ENCODE measurements around the gene BHLHE23. TPM values are rescaled to one million over a fixed set of nuclear protein-coding genes. Genes with fewer than 3 reads are reported as not detected.
"Not testable (repeated sequence)": the region's sequence is repeated elsewhere in the genome, so short reads cannot be mapped to it uniquely, and the experiment has no call there.

BHLHE23 gene
- total RNA-seq, 1 donor from 2014 or later: not detected

DNA sequence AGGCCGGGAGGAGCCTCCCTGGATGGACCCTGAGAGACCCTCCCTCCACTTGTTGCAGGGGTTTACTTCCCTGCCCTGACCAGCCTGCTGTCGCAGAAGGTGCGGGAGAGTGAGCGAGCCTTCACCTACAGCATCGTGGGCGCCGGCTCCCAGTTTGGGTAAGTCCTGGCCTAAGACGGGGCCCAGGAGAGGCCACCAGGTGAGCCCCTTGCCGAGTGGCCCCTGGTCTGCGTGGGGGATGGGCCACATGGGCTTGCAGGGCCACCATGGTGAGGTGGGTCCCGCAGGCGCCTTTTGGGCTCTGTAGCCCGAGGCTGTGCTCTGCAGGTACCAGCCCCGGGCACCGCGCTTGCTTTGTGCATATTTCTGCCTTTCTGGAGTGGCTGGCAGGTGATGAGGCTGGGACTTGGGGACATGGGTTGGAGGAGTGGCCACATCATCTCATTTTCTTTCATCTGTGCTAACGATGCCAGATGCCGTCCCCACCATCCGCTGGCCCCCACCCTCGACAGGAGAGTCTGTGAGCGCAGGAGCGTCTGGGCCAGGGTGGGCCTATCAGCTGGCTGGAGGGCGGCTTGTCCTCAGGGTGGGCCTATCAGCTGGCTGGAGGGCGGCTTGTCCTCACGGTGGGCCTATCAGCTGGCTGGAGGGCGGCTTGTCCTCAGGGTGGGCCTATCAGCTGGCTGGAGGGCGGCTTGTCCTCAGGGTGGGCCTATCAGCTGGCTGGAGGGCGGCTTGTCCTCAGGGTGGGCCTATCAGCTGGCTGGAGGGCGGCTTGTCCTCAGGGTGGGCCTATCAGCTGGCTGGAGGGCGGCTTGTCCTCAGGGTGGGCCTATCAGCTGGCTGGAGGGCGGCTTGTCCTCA, 46.1 kb downstream of the BHLHE23 start:
- H3K27ac Mint-ChIP-seq; H3K27me3 Mint-ChIP-seq; H3K4me1 Mint-ChIP-seq; DNase-seq; H3K4me3 Mint-ChIP-seq; H3K36me3 Mint-ChIP-seq (ENCODE audit: low read depth); intact Hi-C loops (cut with micrococcal nuclease); H3K9me3 Mint-ChIP-seq: not testable (repeated sequence)

DNA sequence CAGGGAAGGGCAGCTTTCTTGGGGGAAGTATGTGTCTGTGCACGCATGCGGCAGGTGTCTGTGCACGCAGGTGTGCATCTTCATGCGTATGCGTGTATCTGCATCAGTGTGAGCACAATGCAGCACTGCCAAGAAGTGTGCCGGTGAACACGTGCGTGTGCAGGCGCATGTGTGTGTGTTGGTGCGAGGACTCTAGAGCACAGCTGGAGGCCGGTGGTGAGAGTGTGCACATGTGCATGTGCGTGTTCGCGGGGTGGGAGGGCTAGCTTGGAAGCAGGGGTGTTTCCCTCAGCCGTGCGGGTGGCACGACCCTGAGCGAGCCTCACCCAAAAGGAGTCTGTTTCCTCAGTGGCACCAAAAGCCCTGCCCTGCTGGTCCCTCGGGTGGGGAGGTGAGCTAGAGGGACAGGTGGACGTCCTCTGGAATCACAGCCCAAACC, 46.7 kb downstream of the BHLHE23 start:
- intact Hi-C loops (cut with micrococcal nuclease): no loop called here
- H3K4me3 Mint-ChIP-seq: no peak overlapping the region

DNA sequence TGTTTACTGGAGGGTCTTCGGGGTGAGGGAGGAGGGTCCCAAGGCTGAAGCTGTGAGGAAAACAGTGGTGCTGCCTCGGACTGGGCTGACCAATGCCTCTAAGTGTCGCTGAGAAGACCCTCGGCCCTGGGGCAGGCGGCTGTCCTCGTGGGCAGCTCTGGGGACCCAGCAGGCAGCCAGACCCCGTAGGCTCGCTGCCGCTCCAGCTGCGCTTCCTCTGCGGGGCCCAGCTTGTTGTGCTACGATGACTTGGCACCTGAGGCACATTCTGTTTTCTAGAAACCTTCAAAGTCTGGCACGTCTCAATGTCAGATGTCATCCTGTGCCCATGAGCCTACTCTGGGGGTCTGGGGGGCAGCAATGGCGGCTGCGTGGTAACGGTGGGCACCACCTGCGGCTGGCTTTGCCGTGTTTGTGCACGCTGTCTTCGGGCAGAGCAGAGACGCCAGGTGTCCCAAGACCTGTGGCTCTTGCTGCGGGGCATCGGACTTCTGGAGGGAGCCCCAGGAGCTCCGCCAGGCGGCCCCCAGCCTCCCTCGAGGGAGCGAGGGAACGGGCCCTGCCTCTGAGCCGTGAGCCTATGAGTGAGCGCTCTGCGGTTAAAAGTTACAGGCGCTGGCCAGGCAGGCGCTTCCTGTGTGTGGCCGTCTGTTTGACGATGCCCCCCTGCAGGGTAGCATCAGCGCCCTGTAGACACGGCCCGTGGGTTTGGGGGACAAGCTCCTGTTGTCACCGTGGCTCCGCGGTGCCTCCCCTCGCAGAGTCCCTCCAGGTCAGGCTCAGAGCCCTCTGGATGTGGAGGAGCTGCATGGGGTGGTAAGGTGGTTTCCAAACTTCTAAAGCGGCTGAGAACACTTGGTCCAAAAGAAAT, 47.4 kb downstream of the BHLHE23 start:
- no peaks in the 10 kb centered on the region for H3K27me3 Mint-ChIP-seq
- H3K9me3 Mint-ChIP-seq: no peaks in the 10 kb centered on the region
- DNase-seq: no peak
- H3K4me1 Mint-ChIP-seq: peaks cover 3% of the 10 kb centered on the region
- no peak overlapping the region for H3K27ac Mint-ChIP-seq
- no peak overlapping the region for H3K4me3 Mint-ChIP-seq
- H3K36me3 Mint-ChIP-seq (ENCODE audit: low read depth): no peaks in the 10 kb centered on the region
- intact Hi-C loops (cut with micrococcal nuclease): no loop called here

More for the DNA sequence above, 46.7 kb downstream of the BHLHE23 start:
- Mint-ChIP-seq H3K27me3 (no peaks in the 10 kb centered on the region), H3K27ac (no peak overlapping the region), H3K9me3 (no peaks in the 10 kb centered on the region), H3K36me3 (ENCODE audit: low read depth) (no peaks in the 10 kb centered on the region), H3K4me1 (no peaks in the 10 kb centered on the region)
- no peak for DNase-seq

DNA sequence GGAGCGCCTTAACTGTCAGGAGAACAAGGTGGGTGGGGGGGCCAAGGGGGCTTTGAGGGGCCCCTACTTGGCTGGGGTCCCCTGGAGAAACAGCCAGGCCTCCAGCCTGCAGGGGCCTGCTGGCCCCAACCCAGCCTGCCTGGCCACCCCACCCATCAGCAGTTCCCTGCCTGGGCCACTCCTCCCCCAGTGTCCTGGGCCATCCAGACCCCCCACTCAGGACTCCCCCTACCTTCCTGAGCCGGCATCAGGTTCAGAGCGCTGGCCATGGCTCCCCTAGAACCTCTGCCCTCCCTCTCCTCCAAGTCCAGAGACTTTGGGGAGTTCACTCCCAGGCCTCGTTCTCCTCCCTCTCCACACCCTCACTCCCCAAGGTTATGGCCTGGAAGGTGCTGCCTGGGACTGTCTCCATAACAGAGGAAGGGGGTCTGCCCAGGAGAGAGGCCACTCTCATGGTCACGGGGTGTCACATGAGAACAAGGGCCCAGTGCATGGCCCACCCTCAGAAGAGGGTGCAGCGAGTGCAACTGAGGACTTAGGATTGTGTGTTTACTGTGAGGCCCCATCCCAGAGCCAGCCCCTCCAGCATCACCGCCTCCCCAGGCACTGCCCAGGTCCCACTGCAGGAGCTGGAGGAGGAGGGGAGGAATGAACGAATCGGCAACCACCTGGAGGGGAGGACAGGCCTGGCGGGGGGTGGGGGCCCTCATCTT, 48.2 kb downstream of the BHLHE23 start:
- intact Hi-C loops (cut with micrococcal nuclease): no loop called here
- no peaks in the 10 kb centered on the region for H3K9me3 Mint-ChIP-seq

DNA sequence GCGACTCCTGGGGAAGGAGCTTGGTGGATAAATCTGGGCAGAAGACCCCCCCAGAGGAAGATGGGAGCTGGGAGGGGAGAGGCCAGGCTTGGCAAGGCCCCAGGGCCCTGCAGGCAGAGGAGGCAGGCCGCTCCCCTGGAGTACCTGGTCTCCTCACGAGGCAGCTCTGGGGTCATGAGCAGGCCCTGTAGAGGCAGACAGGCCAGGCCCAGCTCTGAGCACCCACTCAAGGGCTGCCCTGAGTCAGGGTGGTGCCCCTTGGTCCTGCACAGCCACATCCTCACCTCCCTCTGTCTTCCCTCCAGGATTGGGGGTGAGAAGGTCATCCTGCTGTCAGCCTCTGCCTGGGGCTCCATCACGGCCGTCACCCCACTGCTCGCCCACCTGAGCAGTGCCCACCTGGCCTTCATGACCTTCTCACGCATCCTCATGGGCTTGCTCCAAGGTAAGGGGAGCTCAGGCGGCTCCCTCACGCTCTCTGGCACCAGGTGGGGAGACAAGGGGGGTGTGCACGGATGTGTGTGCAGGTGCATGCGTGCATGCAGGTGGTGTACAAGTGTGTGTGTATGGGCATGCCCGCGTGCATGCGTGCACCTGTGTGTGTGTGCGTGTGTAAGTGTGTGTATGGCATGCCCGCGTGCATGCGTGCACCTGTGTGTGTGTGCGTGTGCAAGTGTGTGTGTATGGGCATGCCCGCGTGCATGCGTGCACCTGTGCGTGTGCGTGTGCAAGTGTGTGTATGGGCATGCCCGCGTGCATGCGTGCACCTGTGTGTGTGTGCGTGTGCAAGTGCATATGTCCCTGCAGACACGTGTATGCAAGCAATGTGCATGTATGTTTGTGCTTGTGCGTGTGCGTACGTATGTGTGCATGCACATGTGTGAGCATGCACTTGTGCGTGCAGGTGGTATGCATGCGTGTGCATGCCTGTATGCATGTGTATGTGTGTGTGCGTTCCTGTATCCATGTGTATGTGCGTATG, 49.3 kb downstream of the BHLHE23 start:
- H3K4me3 Mint-ChIP-seq: no peak overlapping the region
- H3K27me3 Mint-ChIP-seq: no peaks in the 10 kb centered on the region
- no peaks in the 10 kb centered on the region for H3K36me3 Mint-ChIP-seq (ENCODE audit: low read depth)
- no peak for DNase-seq
- H3K9me3 Mint-ChIP-seq: no peaks in the 10 kb centered on the region
- intact Hi-C loops (cut with micrococcal nuclease): no loop called here
- peak overlapping the region; percentile 41 for H3K27ac Mint-ChIP-seq
- H3K4me1 Mint-ChIP-seq: peaks cover 11% of the 10 kb centered on the region

More for the DNA sequence above, 48.2 kb downstream of the BHLHE23 start:
- peaks cover 9% of the 10 kb centered on the region for H3K4me1 Mint-ChIP-seq
- H3K27ac Mint-ChIP-seq: no peak overlapping the region
- H3K27me3 Mint-ChIP-seq: no peaks in the 10 kb centered on the region
- H3K36me3 Mint-ChIP-seq (ENCODE audit: low read depth): no peaks in the 10 kb centered on the region
- H3K4me3 Mint-ChIP-seq: no peak overlapping the region
- DNase-seq: no peak

DNA sequence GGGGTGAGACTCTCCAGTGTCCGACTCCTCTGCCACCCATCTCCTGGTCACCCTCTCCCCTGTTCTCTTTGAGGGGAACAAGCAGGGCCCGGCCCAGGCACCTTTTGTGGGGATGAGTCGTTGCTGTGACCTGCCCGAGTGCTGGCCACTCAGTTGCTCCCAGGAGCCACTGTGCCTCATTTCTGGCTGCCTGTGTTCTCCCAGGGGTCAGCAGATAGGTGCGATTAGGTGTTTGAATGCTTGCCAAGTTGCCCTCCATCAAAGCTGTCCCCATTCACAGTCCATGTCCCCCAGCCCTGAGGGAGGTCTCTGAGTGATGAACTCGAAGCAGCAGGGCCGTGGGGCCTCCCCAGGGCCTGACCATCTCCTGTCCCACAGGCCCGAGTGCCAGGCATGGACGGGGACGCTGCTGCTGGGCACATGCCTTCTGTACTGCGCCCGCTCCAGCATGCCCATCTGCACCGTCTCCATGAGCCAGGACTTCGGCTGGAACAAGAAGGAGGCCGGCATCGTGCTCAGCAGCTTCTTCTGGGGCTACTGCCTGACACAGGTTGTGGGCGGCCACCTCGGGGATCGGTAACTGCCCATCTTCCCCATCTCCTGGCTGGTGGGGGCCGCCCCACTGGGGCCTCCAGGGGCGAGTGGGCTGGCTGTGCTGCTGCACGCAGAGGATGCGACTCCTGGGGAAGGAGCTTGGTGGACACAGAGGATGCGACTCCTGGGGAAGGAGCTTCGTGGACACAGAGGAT, 50.2 kb downstream of the BHLHE23 start:
- no peaks in the 10 kb centered on the region for H3K27me3 Mint-ChIP-seq
- no peak for DNase-seq
- no peak overlapping the region for H3K4me3 Mint-ChIP-seq
- peaks cover 15% of the 10 kb centered on the region for H3K4me1 Mint-ChIP-seq
- no peaks in the 10 kb centered on the region for H3K36me3 Mint-ChIP-seq (ENCODE audit: low read depth)
- no peaks in the 10 kb centered on the region for H3K9me3 Mint-ChIP-seq
- H3K27ac Mint-ChIP-seq: no peak overlapping the region
- intact Hi-C loops (cut with micrococcal nuclease): no loop called here

Other genes starting within 250 kb of the BHLHE23 start
- 19.4 and 19.6 TPM in 2 replicates for gene MRGBP, start 210.5 kb downstream of the BHLHE23 start, total RNA-seq
- gene OGFR, start 202.1 kb downstream of the BHLHE23 start, total RNA-seq: 49.1 and 54.6 TPM in 2 replicates
- 0.47 TPM in 1 of 2 replicates, not detected in the other for gene COL9A3, start 189.9 kb downstream of the BHLHE23 start, total RNA-seq
- 5.8 and 6.2 TPM in 2 replicates for gene TCFL5, start 145.1 kb downstream of the BHLHE23 start, total RNA-seq
- gene DIDO1, start 80.5 kb downstream of the BHLHE23 start, total RNA-seq: 58.5 and 61.2 TPM in 2 replicates
- gene GID8, start 68.8 kb downstream of the BHLHE23 start, total RNA-seq: 50.0 and 58.0 TPM in 2 replicates
- 13.0 and 14.0 TPM in 2 replicates for gene SLC17A9, start 54.3 kb downstream of the BHLHE23 start, total RNA-seq
- gene YTHDF1, start 209.2 kb upstream of the BHLHE23 start, total RNA-seq: 44.5 and 48.6 TPM in 2 replicates
- gene BIRC7, start 228.9 kb upstream of the BHLHE23 start, total RNA-seq: not detected in 2 replicates
- not detected in 2 replicates for gene NKAIN4, start 247.5 kb upstream of the BHLHE23 start, total RNA-seq